UCSD-AML1 (cell line): ENCODE measurements around the gene TOPBP1.
"Not testable (repeated sequence)": the region's sequence is repeated elsewhere in the genome, so short reads cannot be mapped to it uniquely, and the experiment has no call there.

Source experiments
- DNase-seq: peaks from one replicate; lab custom pipeline; 2025; ENCODE audit not compliant: unreplicated experiment; lab: John Stamatoyannopoulos, UW

Gene TOPBP1

DNA sequence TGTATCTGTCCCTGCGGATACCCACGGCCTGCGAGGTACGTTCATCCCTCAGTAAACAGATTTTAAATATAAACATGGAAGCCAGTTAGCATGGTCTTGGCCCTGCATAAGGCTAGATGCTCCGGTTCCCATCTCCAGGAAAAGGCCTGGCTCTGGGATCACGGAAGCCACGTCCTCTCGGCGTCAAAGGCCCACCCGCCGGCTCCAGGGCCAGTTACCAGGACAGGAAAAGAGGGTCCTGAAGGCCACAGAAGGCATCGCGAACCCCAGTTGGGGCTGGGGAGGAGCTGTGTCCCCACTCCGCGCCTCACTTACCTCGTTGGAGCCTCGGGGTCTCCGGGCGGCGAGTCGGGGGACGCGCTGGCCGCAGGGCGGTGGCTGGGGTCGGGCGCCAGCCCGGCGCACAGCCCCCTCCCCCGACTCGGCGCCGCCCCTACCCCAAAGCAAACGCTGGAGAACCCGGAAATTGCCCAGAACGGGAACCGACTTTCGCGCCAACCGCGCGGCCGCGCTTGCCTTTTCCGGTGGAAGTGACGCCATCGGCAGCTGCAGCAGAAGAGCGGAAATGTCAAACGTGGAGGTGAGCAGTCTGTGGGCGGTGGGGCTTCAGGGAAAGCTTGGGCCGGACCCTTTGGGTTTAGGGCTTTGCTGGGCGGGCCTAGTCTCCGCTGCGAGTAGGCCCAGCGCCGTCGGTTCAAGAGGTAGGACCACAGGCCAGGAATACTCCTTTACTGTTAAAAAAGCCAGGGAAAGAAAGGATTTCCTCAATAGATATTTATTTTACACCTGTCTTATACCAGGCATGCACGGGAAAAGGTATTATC is at the start of gene TOPBP1:
TSS of gene TOPBP1 (minus strand) at position 488 of the 824 bp plus-strand sequence. CDS start 814 bp downstream, outside the sequence.
- peak; percentile 83 for DNase-seq

- no peak for DNase-seq
Observed at GRCh38 chr3:133711013-133711412, 49.3 kb upstream of the TOPBP1 start.

- no peak for DNase-seq
Observed at GRCh38 chr3:133709139-133709750, 47.5 kb upstream of the TOPBP1 start.

GRCh38 chr3:133706033-133706432 is 44.3 kb upstream of the TOPBP1 start:
- DNase-seq = no peak

- no peak for DNase-seq
Observed at GRCh38 chr3:133703915-133704314, 42.2 kb upstream of the TOPBP1 start.

- DNase-seq = no peak
Observed at GRCh38 chr3:133701435-133702358, 40.0 kb upstream of the TOPBP1 start.

DNA sequence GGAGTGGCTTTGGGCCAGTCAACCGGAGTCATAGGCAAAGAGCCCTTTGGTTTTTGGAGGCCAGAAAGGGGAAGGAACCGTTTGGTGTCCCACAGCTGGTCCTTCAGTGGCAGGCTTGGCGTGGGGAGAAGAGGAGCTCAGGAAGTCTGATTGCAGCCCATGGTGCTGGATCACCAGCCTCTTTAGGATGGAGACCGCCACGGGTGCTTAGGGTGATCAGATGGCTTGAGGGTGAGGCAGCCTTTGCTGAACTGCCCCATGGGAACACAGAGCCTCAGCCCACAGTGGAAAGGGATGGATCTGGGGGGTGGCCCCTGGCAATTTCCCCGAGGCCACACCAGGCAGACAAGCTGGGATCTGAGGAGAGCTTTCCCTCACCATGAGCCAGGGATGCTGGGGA is 38.6 kb upstream of the TOPBP1 start:
- DNase-seq = no peak

DNA sequence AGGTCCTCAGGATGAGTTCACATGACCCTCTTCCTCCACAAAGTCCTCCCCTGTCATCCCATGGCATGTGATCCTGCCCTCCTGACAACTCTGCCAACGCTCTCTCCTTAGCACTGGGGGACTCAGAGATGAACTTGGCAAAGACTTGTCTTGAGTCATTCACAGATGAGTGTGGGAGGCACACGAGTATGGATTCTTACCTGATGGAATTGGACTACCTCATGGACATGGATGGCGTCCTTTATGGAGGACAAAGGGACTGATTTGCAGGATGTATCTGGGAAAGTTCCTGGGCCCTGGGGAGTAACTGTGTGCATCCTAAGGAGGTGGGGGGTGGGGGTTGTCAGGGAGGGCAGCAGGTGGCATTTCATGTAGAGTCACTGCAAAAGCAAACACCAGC is 38.2 kb upstream of the TOPBP1 start:
- DNase-seq = no peak

- DNase-seq = no peak
Observed at GRCh38 chr3:133699467-133699866, 37.7 kb upstream of the TOPBP1 start.

GRCh38 chr3:133697960-133698359 is 36.2 kb upstream of the TOPBP1 start:
- no peak for DNase-seq

DNA sequence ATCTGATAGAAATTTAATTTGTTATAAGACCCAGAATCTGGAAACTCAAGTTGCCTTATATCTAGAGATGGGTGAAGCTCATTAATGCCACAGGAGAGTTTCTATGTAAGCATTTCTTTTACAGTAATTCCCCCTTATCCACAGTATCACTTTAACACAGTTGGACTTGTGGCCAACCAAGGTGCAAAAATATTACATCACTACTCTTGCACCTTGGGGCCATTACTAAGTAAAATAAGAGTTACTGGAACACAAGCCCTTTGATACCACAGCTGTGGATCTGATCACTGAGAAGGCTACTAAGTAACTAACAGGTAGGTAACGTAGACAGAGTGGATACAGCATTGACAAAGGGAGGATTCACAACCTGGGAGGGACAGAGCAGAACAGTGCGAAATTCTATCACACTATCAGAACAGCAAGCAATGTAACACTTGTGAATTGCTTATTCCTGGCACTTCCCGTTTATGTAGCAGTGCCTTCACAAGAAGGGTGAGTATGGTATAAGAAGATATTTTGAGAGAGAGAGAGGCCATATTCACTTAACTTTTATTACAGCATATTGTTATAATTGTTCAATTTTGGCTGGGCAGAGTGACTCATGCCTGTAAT is 33.9 kb upstream of the TOPBP1 start:
- DNase-seq = no peak

GRCh38 chr3:133694288-133695268 is 32.8 kb upstream of the TOPBP1 start:
- no peak for DNase-seq

DNA sequence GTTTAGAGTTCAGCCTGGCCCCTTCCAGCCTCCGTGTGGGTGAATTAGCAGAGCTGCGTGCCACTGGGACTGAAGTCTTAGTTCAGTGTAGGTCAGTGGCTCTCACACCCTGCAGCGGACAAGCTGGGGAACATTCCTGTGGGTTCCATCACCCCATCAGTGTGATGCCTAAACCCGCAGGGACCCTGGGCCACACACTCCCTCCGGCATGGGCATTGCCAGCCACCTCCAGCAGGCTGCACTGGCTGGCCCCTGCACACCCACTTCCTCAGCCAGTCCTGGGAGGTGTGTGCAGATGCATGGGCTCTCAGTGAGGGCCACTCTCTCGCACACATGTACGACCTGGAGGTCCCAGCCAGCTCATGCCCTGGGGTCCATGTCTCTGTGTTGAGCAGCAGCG is 32.1 kb upstream of the TOPBP1 start:
- no peak for DNase-seq

GRCh38 chr3:133692759-133693158 is 31.0 kb upstream of the TOPBP1 start:
- DNase-seq = no peak

DNA sequence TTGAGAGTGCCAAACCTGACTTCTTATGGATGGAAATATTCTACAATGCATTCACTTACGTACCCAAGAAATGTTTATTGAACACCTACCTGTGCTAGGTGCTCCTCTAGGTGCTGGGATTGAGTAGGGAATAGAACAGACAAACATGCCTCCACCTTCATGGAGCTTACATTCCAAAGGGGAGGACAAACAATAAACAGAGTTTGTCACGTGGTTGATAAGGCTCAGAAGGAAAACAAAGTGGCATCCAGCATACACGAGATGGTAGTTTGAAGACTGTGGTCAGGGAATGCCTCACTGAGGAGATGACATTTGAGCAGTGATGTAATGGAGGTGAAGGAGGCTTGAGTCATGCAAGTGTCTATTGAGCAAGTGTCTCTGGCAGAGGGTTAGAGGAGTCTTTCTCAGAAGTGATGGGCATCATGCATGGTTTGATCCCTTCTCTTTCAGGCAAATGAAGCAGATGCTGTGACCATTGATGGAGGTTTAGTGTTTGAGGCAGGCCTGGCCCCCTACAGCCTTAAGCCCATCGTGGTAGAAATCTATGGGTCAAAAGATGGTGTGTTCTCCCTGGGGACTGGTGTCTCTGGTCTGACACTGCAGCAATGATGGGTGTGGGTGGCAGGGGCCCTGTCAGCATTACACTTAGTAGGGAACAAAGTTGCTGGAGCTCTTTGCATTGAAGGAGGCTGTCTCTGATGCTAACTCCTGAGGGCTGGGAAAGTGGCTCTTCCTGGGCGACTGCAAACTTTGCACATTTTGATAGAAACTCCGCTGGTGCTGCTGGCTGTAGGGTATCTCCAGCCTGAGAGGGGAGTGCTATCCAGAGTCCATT is 29.7 kb upstream of the TOPBP1 start:
- DNase-seq = no peak

DNA sequence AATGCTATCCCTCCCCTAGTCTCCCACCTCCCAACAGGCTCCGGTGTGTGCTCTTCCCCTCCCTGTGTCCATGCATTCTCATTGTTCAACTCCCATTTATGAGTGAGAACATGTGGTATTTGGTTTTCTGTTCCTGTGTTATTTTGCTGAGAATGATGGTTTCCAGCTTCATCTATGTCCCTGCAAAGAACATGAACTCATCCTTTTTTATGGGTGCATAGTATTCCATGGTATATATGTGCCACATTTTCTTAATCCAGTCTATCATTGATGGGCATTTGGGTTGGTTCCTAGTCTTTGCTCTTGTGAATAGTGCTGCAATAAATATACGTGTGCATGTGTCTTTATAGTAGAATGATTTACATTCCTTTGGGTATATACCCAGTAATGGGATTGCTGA is 16.3 kb upstream of the TOPBP1 start:
- DNase-seq = not testable (repeated sequence)

DNA sequence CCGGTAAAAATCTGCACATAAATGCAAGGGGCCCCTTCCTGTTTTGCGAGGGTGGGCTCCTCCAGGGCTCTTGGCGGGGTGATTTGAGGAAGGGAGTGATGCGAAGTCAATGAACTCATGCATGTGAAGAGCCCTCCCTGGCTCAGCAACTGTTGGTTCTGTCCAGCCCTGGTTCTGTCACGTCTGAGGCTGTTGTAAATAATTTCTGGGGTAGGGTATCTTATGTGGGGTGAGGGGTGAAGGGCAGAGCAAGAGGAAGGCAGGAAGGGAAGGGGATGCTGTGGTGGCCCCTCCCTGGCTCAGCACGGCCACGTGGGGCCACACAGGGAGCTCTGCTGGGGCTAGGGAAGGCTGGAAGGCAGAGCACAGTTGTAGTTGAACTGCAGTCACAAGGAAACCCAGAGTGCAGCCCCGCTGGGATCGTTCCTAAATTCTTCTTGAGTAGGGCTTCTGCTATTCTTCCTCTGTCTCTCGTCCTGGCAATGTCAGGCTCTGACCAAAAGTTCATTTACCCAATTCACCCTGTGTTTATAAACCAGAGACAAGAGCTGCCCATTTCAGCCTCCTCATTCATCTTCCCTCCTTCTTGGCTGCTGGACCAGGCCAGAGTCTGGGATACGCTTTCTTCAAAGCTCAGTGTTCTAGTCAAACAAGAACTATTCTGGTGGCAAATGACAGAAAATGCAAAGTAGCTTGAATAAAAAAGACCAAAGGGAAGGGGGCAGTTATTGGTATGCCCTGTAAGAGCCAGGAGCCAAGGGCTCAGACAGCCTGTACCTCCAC is 14.8 kb upstream of the TOPBP1 start:
- no peak for DNase-seq

- no peak for DNase-seq
Observed at GRCh38 chr3:133675631-133676335, 14.0 kb upstream of the TOPBP1 start.
